Measurements from ENCODE around the gene TENT4B. TPM values are rescaled to one million over a fixed set of nuclear protein-coding genes. Genes with fewer than 3 reads are reported as not detected.
"Not testable (repeated sequence)": the region's sequence is repeated elsewhere in the genome, so short reads cannot be mapped to it uniquely, and the experiment has no call there.

TENT4B gene
- total RNA-seq, 1 donor from 2014 or later, result 5.7 TPM

DNA sequence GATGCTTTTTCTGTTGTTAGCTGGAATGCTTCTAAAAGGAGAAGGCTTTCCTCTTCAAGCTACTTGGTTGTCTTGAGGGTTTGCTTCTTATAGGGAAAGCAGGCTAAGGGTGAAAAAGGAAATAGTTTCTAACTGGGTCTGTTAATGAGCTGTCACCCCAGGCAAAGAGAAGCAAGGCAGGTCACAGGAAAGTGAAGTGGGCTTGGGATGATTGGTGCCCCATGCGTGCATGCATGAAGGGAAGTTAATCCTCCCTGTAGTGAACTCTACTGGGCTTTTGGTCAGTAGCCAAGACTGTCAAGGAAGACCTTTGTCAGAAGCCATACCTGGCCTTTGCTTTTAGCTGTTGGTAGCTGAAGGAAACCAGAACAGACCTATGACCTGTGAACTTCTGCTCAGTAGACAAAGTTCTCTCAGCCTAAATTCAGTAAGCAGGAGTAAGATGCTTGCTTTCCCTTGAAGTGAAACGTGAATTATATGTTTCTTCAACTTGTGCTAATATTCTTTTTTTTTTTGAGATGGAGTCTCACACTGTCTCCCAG, 16.5 kb downstream of the TENT4B start:
- Histone ChIP-seq H3K27ac (ENCODE audit: low read depth, low read length) (no peak overlapping the region), H3K9me3 (ENCODE audit: control insufficient read depth in 3 of 3, low read length in 3 of 3) (no peaks in the 10 kb centered on the region), H3K4me1 (ENCODE audit: control insufficient read depth in 3 of 3, insufficient read depth in 3 of 3, low read length in 3 of 3) (peaks cover 5 to 15% (median 7%) of the 10 kb centered on the region in 3 donors), H3K36me3 (ENCODE audit: control insufficient read depth in 3 of 3, insufficient read depth in 3 of 3, low read length in 3 of 3) (no peaks in the 10 kb centered on the region), H3K4me3 (ENCODE audit: low read length in 3 of 3) (no peak overlapping the region), H3K9ac (ENCODE audit: low read depth in 1 of 3, low read length in 3 of 3) (no peak overlapping the region), H3K27me3 (ENCODE audit: control insufficient read depth in 3 of 3, insufficient read depth in 3 of 3, low read length in 3 of 3) (no peaks in the 10 kb centered on the region)

- H3K36me3 ChIP-seq (ENCODE audit: control insufficient read depth in 3 of 3, insufficient read depth in 3 of 3, low read length in 3 of 3); H3K9ac ChIP-seq (ENCODE audit: low read depth in 1 of 3, low read length in 3 of 3); H3K9me3 ChIP-seq (ENCODE audit: control insufficient read depth in 3 of 3, low read length in 3 of 3); H3K27me3 ChIP-seq (ENCODE audit: control insufficient read depth in 3 of 3, insufficient read depth in 3 of 3, low read length in 3 of 3); H3K27ac ChIP-seq (ENCODE audit: low read depth, low read length); H3K4me3 ChIP-seq (ENCODE audit: low read length in 3 of 3): not testable (repeated sequence)
- H3K4me1 ChIP-seq (ENCODE audit: control insufficient read depth in 3 of 3, insufficient read depth in 3 of 3, low read length in 3 of 3), result peaks cover 3 to 12% (median 3%) of the 10 kb centered on the region in 3 donors
These were observed 18.7 kb downstream of the TENT4B start for GRCh38 chr16:50171773-50172172.

- Histone ChIP-seq H3K27me3 (ENCODE audit: control insufficient read depth in 3 of 3, insufficient read depth in 3 of 3, low read length in 3 of 3) (no peaks in the 10 kb centered on the region), H3K4me3 (ENCODE audit: low read length in 3 of 3) (no peak overlapping the region), H3K9ac (ENCODE audit: low read depth in 1 of 3, low read length in 3 of 3) (no peak overlapping the region), H3K9me3 (ENCODE audit: control insufficient read depth in 3 of 3, low read length in 3 of 3) (no peaks in the 10 kb centered on the region), H3K36me3 (ENCODE audit: control insufficient read depth in 3 of 3, insufficient read depth in 3 of 3, low read length in 3 of 3) (no peaks in the 10 kb centered on the region), H3K4me1 (ENCODE audit: control insufficient read depth in 3 of 3, insufficient read depth in 3 of 3, low read length in 3 of 3) (peaks cover 2 to 8% (median 3%) of the 10 kb centered on the region in 3 donors), H3K27ac (ENCODE audit: low read depth, low read length) (no peak overlapping the region)
These were observed 19.3 kb downstream of the TENT4B start for GRCh38 chr16:50172195-50172922.

DNA sequence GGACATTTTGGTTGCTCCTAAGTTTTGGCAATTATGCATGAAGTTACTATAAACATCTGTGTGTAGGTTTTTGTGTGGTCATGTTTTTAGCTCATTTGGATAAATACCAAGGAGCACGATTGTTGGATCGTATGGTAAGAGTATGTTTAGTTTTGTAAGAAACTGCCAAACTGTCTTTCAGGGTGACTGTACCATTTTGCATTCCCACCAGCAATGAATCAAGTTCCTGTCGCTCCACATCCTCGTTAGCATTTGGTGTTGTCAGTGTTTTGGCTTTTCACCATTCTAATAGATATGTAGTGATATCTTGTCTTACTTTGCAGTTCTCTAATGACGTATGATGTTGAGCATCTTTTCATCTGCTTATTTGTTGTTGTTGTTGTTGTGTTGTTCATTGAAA, 20.2 kb downstream of the TENT4B start:
- Histone ChIP-seq H3K36me3 (ENCODE audit: control insufficient read depth in 3 of 3, insufficient read depth in 3 of 3, low read length in 3 of 3) (no peaks in the 10 kb centered on the region), H3K27me3 (ENCODE audit: control insufficient read depth in 3 of 3, insufficient read depth in 3 of 3, low read length in 3 of 3) (no peaks in the 10 kb centered on the region)

GRCh38 chr16:50178491-50178941, 25.4 kb downstream of the TENT4B start:
- Histone ChIP-seq H3K27me3 (ENCODE audit: control insufficient read depth in 3 of 3, insufficient read depth in 3 of 3, low read length in 3 of 3) (no peaks in the 10 kb centered on the region), H3K9me3 (ENCODE audit: control insufficient read depth in 3 of 3, low read length in 3 of 3) (no peaks in the 10 kb centered on the region), H3K4me1 (ENCODE audit: control insufficient read depth in 3 of 3, insufficient read depth in 3 of 3, low read length in 3 of 3) (no peaks in the 10 kb centered on the region), H3K4me3 (ENCODE audit: low read length in 3 of 3) (no peak overlapping the region), H3K36me3 (ENCODE audit: control insufficient read depth in 3 of 3, insufficient read depth in 3 of 3, low read length in 3 of 3) (no peaks in the 10 kb centered on the region), H3K27ac (ENCODE audit: low read depth, low read length) (no peak overlapping the region), H3K9ac (ENCODE audit: low read depth in 1 of 3, low read length in 3 of 3) (no peak overlapping the region)

More for the DNA sequence above, 20.2 kb downstream of the TENT4B start:
- Histone ChIP-seq H3K9ac (ENCODE audit: low read depth in 1 of 3, low read length in 3 of 3) (no peak overlapping the region), H3K4me3 (ENCODE audit: low read length in 3 of 3) (no peak overlapping the region), H3K9me3 (ENCODE audit: control insufficient read depth in 3 of 3, low read length in 3 of 3) (no peaks in the 10 kb centered on the region), H3K4me1 (ENCODE audit: control insufficient read depth in 3 of 3, insufficient read depth in 3 of 3, low read length in 3 of 3) (peaks cover 2 to 3% (median 3%) of the 10 kb centered on the region in 3 donors), H3K27ac (ENCODE audit: low read depth, low read length) (no peak overlapping the region)

DNA sequence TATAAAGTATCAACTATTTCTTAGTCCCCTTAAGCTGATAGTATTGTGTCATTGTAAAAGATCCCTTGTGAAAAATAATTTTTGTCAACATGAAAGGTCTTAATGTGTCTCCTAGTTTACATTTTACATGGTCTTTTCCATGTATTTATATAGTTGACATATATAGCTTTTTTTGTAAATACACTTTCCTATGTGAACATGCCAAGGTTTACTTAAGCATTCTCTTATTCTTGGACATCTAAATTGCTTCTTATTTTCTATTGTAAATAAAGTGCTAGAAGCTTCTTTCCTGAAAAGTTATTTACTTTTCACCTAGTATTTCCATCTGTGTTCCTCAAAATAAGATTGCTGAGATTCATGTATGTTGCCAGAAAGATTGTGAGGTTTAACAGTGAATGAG, 29.3 kb downstream of the TENT4B start:
- Histone ChIP-seq H3K4me1 (ENCODE audit: control insufficient read depth in 3 of 3, insufficient read depth in 3 of 3, low read length in 3 of 3) (peaks cover 3 to 9% (median 8%) of the 10 kb centered on the region in 3 donors), H3K4me3 (ENCODE audit: low read length in 3 of 3) (no peak overlapping the region), H3K27ac (ENCODE audit: low read depth, low read length) (no peak overlapping the region), H3K9ac (ENCODE audit: low read depth in 1 of 3, low read length in 3 of 3) (no peak overlapping the region), H3K9me3 (ENCODE audit: control insufficient read depth in 3 of 3, low read length in 3 of 3) (no peaks in the 10 kb centered on the region), H3K27me3 (ENCODE audit: control insufficient read depth in 3 of 3, insufficient read depth in 3 of 3, low read length in 3 of 3) (no peaks in the 10 kb centered on the region), H3K36me3 (ENCODE audit: control insufficient read depth in 3 of 3, insufficient read depth in 3 of 3, low read length in 3 of 3) (no peaks in the 10 kb centered on the region)

DNA sequence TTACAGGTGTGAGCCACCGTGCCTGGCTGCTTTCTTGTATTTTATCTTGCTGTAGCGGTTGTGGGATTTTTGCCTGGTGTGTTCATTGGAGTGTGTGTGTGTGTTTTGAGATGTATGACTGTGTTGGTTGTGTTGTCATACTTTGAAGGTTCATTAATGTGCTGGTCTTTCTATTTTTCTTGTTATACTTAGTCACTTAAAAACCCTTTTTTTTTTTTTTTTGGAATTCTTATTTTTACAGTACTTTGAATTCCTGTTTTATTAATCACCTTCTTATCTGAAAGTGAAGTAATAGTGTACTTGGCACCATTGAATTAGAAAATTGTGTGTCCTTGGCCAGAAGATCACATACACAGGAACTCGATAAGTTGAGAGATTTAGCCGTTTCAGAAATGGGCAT, 30.2 kb downstream of the TENT4B start:
- no peak overlapping the region for H3K4me3 ChIP-seq (ENCODE audit: low read length in 3 of 3)
- H3K4me1 ChIP-seq (ENCODE audit: control insufficient read depth in 3 of 3, insufficient read depth in 3 of 3, low read length in 3 of 3), result peaks cover 3 to 9% (median 8%) of the 10 kb centered on the region in 3 donors
- H3K27ac ChIP-seq (ENCODE audit: low read depth, low read length), result no peak overlapping the region
- H3K9me3 ChIP-seq (ENCODE audit: control insufficient read depth in 3 of 3, low read length in 3 of 3), result no peaks in the 10 kb centered on the region
- H3K27me3 ChIP-seq (ENCODE audit: control insufficient read depth in 3 of 3, insufficient read depth in 3 of 3, low read length in 3 of 3), result no peaks in the 10 kb centered on the region
- H3K36me3 ChIP-seq (ENCODE audit: control insufficient read depth in 3 of 3, insufficient read depth in 3 of 3, low read length in 3 of 3), result no peaks in the 10 kb centered on the region
- H3K9ac ChIP-seq (ENCODE audit: low read depth in 1 of 3, low read length in 3 of 3), result no peak overlapping the region

- Histone ChIP-seq H3K4me3 (ENCODE audit: low read length in 3 of 3) (no peak overlapping the region), H3K4me1 (ENCODE audit: control insufficient read depth in 3 of 3, insufficient read depth in 3 of 3, low read length in 3 of 3) (peaks cover 3 to 9% (median 8%) of the 10 kb centered on the region in 3 donors), H3K36me3 (ENCODE audit: control insufficient read depth in 3 of 3, insufficient read depth in 3 of 3, low read length in 3 of 3) (no peaks in the 10 kb centered on the region), H3K9ac (ENCODE audit: low read depth in 1 of 3, low read length in 3 of 3) (no peak overlapping the region), H3K27me3 (ENCODE audit: control insufficient read depth in 3 of 3, insufficient read depth in 3 of 3, low read length in 3 of 3) (no peaks in the 10 kb centered on the region), H3K27ac (ENCODE audit: low read depth, low read length) (no peak overlapping the region), H3K9me3 (ENCODE audit: control insufficient read depth in 3 of 3, low read length in 3 of 3) (no peaks in the 10 kb centered on the region)
These were observed 31.9 kb downstream of the TENT4B start for GRCh38 chr16:50185005-50185505.

GRCh38 chr16:50188619-50189136, 35.6 kb downstream of the TENT4B start:
- Histone ChIP-seq H3K27me3 (ENCODE audit: control insufficient read depth in 3 of 3, insufficient read depth in 3 of 3, low read length in 3 of 3) (no peaks in the 10 kb centered on the region), H3K9me3 (ENCODE audit: control insufficient read depth in 3 of 3, low read length in 3 of 3) (no peaks in the 10 kb centered on the region), H3K4me1 (ENCODE audit: control insufficient read depth in 3 of 3, insufficient read depth in 3 of 3, low read length in 3 of 3) (peaks cover 3 to 9% (median 8%) of the 10 kb centered on the region in 3 donors), H3K4me3 (ENCODE audit: low read length in 3 of 3) (no peak overlapping the region), H3K9ac (ENCODE audit: low read depth in 1 of 3, low read length in 3 of 3) (no peak overlapping the region), H3K27ac (ENCODE audit: low read depth, low read length) (no peak overlapping the region), H3K36me3 (ENCODE audit: control insufficient read depth in 3 of 3, insufficient read depth in 3 of 3, low read length in 3 of 3) (no peaks in the 10 kb centered on the region)

GRCh38 chr16:50190292-50190691, 37.2 kb downstream of the TENT4B start:
- Histone ChIP-seq H3K9me3 (ENCODE audit: control insufficient read depth in 3 of 3, low read length in 3 of 3) (no peaks in the 10 kb centered on the region), H3K4me3 (ENCODE audit: low read length in 3 of 3) (no peak overlapping the region), H3K27ac (ENCODE audit: low read depth, low read length) (no peak overlapping the region), H3K9ac (ENCODE audit: low read depth in 1 of 3, low read length in 3 of 3) (no peak overlapping the region), H3K4me1 (ENCODE audit: control insufficient read depth in 3 of 3, insufficient read depth in 3 of 3, low read length in 3 of 3) (peaks cover under 1 to 4% (median under 1%) of the 10 kb centered on the region in 3 donors), H3K36me3 (ENCODE audit: control insufficient read depth in 3 of 3, insufficient read depth in 3 of 3, low read length in 3 of 3) (no peaks in the 10 kb centered on the region), H3K27me3 (ENCODE audit: control insufficient read depth in 3 of 3, insufficient read depth in 3 of 3, low read length in 3 of 3) (no peaks in the 10 kb centered on the region)

All from skeletal muscle tissue (tissue), 4 donors.